GM10847 (cell line): ENCODE results near the gene BMPR2.

ENCODE experiments used
- POLR2A ChIP-seq: IDR thresholded peaks from 2 replicates; pipeline ENCODE4 v1.6.1; 2011; ENCODE audit not compliant: insufficient read length; ENCODE audit errors: extremely low read depth

The BMPR2 gene

DNA sequence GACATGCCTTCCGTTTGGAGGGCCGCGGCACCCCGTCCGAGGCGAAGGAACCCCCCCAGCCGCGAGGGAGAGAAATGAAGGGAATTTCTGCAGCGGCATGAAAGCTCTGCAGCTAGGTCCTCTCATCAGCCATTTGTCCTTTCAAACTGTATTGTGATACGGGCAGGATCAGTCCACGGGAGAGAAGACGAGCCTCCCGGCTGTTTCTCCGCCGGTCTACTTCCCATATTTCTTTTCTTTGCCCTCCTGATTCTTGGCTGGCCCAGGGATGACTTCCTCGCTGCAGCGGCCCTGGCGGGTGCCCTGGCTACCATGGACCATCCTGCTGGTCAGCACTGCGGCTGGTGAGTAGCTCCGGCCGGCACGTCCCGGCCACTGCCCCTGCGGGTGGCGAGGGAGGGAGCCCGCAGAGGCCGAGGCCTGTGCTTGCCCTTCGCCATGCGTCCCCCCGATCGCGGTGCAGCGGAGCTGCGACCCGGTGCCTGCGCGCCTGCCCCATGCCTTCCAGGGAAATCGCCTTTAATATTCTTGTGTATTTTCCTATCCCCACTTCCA lies 1.2 kb downstream of the BMPR2 start:
- TF ChIP-seq POLR2A = no peak

DNA sequence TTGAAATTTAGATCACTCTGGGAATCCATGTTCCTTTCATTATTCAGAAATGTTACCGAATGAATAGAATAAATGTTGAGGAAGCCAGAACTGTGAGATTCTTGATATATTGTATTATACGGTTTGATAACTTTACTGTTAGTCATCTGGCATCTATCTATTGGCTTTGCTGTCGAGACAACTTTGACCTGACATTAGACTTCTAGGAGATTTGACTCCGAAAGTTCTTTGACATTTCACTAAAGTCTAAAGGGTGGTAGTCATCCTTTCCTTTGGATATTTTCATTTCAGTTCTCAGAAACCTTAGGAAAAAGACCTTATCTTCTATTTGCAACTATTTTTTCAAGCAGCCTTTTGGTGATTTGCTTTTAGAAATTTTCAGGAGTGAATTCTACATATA lies 1.9 kb downstream of the BMPR2 start:
- TF ChIP-seq POLR2A = no peak

DNA sequence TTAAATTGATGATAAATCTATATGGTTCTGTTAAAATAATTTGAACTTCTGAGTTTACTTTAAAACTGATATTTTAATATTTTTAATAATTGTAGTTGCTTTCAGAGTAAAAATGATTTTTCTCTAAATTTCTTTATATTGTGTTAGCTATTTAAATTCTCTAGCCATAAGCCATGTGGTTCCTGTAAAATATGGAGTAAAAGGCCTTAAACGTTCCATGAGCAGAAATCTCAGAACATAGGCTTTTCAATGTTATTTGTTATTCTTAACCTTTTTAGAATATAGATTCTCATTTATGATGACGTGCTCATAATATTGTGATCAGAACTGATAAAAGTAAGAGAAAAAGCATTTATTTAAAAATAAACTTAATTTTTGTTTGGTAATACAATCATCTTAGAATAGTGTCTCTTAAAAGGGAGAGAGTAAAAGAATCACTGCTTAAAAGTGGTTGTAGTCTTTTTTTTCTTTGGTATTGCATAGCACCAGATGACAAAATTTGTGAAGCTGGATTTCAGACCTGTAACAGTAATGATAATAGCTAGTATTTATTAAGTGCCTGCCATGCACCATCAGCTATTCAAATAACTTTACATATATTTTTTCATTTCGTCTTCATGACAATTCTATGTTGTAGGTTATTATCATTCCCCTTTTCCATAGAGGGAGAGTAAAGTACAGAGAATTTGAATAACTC lies 2.7 kb downstream of the BMPR2 start:
- no peak for TF ChIP-seq POLR2A

DNA sequence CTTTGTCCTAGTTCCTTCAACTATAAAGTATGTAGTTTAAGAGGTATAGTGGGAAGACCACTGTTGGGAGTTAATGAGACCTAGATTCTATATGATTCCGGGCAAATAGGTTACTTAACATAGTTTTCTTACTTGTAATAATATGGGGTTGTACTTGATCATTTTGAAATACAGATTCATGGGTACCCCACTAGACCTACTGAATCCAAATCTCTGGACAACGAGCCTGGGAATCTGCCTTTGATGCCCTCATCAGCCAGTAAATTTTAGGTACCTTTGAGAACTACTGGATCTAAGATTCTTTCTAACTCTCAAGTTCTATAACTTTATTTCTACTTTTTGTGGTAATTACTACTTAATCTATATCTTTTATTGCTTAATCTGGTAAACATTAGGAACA lies 6.6 kb downstream of the BMPR2 start:
- no peak for TF ChIP-seq POLR2A

DNA sequence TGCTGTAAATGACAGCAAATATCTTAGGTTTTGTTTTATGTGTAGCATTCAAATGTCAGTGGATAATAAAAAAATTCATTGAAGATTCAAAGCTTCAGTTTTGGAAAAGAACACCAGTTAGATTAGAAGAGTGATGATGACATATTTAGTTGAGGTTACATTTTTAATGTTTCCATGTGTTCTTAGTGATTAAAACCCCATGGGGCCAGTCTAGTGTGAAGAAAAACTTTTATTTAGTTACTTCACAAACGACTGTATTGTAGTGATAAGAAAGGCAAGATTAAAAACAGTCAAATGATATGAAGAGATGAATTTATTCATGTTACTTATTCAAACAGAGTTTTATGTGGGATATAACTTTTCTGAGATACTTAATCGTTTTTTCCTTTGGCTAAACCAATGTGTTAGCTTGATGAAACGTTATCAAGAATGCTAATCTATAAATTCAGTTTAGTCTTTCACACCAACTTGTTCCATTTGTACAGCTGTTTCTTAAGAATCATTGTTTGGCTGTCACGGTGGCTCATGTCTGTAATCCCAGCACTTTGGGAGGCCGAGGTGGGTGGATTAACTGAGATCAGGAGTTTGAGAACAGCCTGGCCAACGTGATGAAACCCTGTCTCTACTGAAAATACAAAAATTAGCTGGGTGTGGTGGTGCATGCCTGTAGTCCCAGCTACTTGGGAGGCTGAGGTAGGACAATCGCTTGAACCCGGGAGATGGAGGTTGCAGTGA lies 11.6 kb downstream of the BMPR2 start:
- no peak for TF ChIP-seq POLR2A

DNA sequence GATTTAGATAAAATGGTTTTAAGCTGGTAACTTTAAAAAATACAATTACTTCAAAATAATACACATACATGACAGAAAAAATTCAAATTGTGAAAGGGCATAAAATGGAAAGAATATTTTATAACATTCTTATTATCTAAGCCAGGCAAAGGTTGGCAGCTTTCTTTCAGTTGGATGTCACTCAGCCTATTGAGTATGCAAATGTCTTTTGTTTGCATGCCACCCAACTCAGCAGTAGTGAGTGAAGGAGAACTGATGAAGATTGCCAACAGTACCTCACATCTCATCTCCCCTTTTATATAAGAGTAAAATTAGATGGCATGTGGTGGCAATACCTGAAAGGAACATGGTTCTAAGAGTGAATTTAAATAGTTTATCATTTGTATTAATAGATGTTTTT lies 24.8 kb downstream of the BMPR2 start:
- no peak for TF ChIP-seq POLR2A

DNA sequence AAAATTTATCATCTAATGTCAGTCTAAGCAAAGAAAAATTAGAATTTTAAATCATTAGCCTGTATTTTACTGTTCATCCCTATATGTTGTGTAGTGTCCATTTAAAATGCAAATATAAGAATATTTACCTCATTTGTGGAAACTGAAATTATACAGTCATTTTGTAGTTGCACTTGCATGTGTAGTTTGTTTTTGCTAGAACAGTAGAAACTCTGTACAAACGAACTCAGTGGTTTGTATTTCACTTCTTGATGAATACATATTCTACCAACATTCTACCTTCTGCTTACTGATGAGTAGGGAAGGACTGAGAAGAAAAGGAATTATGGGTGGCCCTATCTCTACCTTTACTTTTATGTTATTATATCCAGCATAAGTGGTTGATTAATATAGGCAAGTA lies 29.7 kb downstream of the BMPR2 start:
- TF ChIP-seq POLR2A = no peak

DNA sequence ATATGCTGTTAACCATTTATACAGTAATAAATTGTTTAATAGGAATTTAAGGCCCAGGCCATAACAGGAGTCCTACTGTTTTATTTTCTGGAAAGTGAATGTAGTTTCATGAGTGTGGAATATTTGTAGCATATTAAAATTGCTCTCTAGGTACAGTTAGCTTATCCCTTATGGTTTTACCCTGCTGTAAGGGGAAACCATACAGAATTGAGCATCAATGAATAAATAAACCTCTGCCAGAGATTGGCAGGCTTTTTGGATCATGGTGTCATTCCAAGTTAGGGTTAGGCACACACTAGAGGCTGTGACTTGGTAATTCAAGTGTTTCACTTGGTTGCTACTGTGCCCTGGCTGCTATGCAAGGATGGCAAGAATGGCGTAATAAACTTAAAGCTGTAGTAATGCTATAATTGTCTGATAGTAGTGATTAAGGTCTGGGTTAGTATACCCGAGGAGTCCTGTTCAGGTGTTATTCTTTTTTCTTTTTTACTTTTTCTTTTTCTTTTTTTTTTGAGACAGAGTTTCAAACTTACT lies 30.4 kb downstream of the BMPR2 start:
- TF ChIP-seq POLR2A = no peak

DNA sequence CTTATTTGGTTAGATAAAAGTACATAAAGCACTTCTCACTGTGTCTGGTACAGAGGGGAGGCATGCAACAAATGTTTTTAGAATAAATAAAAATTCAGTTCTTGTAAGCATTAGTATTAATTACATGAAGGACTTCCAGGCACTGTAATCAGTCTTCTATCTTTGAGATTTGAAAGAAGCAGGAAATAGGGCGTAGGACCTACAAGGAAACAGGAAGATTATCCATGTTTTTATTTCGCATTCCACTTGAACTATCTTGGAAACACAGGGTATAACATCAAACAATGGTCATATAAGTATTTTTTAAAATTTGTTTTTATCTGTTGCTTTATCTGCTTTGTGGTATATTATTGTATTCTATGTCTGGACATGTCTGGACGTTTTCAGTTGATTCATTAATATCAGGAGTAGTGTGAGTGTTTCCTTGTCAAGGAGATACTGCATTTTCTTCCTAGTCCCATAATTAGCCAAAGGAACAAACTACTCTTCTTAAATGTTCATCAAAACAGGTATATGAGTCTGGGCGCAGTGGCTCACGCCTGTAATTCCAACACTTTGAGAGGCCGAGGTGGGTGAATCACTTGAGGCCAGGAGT lies 32.5 kb downstream of the BMPR2 start:
- TF ChIP-seq POLR2A = no peak

DNA sequence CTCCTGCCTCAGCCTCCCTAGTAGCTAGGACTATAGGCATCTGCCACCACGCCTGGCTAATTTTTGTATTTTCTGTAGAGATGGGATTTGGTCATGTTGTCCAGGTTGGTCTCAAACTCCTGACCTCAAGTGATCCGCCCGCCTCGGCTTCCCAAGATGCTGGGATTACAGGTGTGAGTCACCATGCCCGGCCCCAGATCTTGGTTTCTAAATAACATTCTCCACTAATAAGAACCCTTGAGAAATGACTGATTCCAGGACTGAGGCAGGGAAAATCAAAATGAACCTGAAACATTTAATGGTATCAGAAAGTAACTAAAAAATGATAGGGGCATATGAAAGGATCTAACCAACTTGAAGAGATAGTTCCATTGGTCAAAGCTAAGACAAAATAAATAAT lies 34.0 kb downstream of the BMPR2 start:
- TF ChIP-seq POLR2A = no peak

DNA sequence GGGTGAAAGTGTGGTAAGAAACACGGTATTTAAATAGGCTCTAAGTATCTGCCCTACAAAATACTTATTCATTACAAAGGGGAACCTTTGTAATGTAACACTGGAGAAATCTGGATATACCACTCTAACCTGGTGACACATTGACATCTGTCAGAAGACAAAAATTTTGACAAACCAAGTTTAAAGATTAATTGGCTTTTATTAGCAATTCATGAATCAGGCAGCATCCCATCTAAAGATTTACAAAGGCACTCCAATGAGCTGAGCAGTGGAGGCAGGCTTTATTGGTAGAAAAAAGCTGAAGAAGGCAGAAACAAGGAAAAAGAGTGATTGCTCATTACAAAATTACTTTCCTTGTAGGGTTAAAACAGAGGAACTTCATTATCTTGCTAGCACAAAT lies 35.0 kb downstream of the BMPR2 start:
- TF ChIP-seq POLR2A = no peak

DNA sequence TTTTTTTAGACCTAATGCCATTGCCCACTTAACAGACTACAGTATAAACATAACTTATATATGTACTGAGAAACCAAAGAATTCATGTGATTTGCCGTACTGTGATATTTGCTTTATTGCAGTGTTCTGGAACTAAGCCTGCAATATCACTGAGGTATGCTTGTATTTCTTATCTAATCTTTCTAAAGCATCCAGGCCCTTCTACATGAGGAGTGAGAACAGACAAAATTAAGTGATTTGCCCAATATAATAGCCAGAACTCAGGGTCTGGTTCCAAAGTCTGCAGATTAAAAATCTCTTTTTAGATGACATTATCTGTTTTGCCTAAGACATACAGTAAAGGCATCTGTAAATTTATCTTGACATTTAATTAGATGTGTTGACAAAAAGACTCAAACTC lies 41.9 kb downstream of the BMPR2 start:
- no peak for TF ChIP-seq POLR2A

DNA sequence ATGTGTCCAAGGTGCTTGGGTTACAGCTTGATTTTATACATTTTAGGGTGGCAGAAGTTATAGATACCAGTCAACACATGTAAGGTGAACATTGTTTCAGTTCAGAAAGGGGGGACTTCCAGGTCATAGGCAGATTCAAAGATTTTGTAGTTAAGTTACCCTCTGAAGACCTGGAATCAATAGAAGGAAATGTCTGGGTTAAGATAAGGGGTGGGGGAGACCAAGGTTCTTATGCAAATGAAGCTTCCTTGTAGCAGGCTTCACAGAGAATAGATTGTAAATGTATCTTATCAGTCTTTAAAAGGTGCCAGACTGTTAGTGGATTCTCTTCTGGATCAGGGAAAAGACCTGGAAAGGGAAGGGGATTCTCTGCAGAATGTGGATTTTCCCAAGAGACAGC lies 42.4 kb downstream of the BMPR2 start:
- no peak for TF ChIP-seq POLR2A

DNA sequence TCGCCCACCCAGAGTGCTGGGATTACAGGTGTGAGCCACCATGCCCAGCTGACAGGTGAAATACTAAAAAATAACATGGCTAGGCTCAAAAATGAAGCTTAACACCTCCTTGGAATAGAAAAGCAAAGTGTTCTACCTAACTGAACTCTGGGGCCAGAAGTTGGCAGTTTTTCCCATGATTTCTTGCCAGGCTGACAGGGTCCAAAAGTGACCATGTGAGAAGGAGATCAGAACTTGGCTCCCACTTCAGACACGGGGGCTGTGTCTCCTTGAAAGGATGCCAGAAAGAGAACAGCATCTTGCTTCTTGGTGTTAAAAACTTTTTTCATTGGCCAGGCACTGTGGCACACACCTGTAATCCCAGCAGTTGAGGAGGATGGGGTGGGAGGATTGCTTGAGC lies 47.0 kb downstream of the BMPR2 start:
- TF ChIP-seq POLR2A = no peak

DNA sequence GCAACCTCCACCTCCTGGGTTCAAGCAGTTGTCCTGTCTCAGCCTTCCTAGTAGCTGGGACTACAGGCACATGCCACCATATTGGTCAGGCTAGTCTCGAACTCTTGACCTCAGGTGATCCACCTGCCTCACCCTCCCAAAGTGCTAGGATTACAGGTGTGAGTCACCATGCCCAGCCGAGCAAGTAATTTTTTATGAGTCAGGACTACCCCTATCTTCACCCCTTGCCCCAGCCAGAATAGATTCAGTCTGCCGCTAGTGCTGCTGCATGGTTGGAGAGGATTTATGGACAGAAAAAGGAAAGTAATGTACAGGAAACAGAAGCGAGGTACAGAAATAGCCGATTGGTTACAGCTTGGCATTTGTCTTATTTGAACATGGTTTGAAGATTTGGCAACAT lies 48.9 kb downstream of the BMPR2 start:
- no peak for TF ChIP-seq POLR2A

DNA sequence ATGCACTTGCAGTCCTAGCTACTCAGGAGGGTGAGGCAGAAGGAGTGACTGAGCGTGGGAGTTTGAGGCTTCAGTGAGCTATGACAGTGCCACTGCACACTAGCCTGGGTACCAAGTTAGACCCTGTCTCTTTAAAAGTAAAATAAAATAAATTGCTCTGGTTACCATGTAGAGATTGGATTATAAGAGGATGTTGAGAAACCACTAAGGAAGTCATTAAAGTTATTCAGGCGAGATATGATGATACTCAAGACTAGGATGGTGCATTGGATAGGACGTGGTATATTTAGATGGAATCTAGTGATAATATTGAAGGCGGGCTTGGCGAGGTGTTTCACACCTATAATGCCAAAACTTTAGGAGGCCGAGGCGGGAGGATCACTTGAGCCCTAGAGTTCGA lies 50.6 kb downstream of the BMPR2 start:
- TF ChIP-seq POLR2A = no peak

DNA sequence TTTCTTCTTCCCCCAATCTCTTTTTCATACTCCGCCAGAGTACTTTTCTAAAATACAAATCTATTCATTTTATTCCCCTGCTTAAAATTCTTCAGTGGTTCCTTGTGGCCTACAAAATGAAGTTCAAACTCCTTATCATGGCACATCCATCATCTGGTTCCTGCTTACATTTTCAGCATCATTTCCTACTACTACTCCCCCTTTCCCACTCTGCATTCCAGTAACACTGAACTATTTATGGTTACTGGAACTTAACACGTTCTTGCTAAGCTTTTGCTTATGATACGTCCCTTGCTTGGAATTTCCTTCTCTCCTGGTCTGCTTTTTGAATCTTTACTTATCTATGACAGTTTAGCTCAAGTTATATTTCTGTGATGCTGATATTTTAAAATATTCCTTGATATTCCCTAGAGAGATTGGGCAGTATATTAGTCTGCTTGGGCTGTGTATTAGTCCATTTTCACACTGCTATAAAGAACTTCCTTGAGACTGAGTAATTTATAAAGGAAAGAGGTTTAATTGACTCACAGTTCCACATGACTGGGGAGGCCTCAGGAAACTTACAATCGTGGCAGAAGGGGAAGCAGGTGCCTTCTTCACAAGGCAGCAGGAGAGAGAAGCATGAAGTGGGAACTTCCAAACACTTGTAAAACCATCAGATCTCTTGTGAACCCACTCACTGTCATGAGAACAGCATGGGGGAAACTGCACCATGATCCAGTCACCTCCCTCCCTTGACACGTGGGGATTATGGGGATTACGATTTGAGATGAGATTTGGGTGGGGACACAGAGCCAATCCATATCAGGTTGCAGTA lies 53.2 kb downstream of the BMPR2 start:
- no peak for TF ChIP-seq POLR2A
